HepG2 (cell line): ENCODE results near the gene TMC4. TPM values are rescaled to one million over a fixed set of nuclear protein-coding genes. Genes with fewer than 3 reads are reported as not detected.

Source experiments
- DR1 ChIP-seq: sonication (generic); formaldehyde crosslinking; IDR thresholded peaks from 2 replicates; pipeline ENCODE4 v1.8.0; 2021; ENCODE audit warnings: mild to moderate bottlenecking, missing genetic modification reagents, inconsistent platforms
- FOSL2 ChIP-seq: sonication (generic); formaldehyde crosslinking; IDR thresholded peaks from 2 replicates; pipeline ENCODE4 v1.4.0; 2020; ENCODE audit warnings: missing genetic modification reagents
- MIER3 ChIP-seq: IDR thresholded peaks from 2 replicates; pipeline ENCODE4 v1.6.1; 2016; ENCODE audit warnings: missing compliant biosample characterization, borderline replicate concordance
- NR2F2 ChIP-seq: IDR thresholded peaks from 2 replicates; pipeline ENCODE4 v1.6.1; 2012; ENCODE audit warnings: low read depth, inconsistent platforms, borderline replicate concordance
- RARA ChIP-seq: IDR thresholded peaks from 2 replicates; pipeline ENCODE4 v1.6.1; 2016; ENCODE audit warnings: missing genetic modification reagents, missing compliant biosample characterization
- RORA ChIP-seq: sonication (generic); formaldehyde crosslinking; IDR thresholded peaks from 2 replicates; pipeline ENCODE4 v1.5.0; 2020; ENCODE audit warnings: mild to moderate bottlenecking, missing genetic modification reagents, moderate library complexity
- ZFP36L2 ChIP-seq: sonication (generic); formaldehyde crosslinking; IDR thresholded peaks from 2 replicates; pipeline ENCODE4 v1.4.0; 2020; ENCODE audit warnings: missing genetic modification reagents
- ZNF672 ChIP-seq: sonication (generic); formaldehyde crosslinking; IDR thresholded peaks from 2 replicates; pipeline ENCODE4 v1.8.1; 2022; ENCODE audit warnings: missing genetic modification reagents
- ZNF724P ChIP-seq: sonication (generic); formaldehyde crosslinking; IDR thresholded peaks from 2 replicates; pipeline ENCODE4 v1.8.0; 2022; ENCODE audit warnings: missing genetic modification reagents, borderline replicate concordance
- polyA plus RNA-seq, 8 experiments: library from polyadenylated mRNA; depleted of rRNA in 3 of 8; stranded (reverse) in 7 of 8; unstranded in 1 of 8; fragments of >200 nt; fragmentation: Illumina TruSeq in 4 of 8; extraction: Trizol in 4 of 8; gene quantifications; 2 replicates each; pipeline versions ENCODE4 v1.2.1 to v1.2.3, GENCODE V29; 2011 to 2016; ENCODE audit warnings: low read depth in 4 of 8, missing spikeins in 1 of 8, mixed read lengths in 1 of 8; ENCODE audit not compliant: insufficient read depth in 1 of 8
- total RNA-seq, 5 experiments: library from RNA; depleted of rRNA; stranded (reverse); fragments of >200 nt; fragmentation: Illumina TruSeq; extraction: Trizol; gene quantifications; 2 replicates each; pipeline ENCODE4 v1.2.3, GENCODE V29; 2016; ENCODE audit warnings: low read depth in 1 of 5
- TF ChIP-seq, protein P1 (sequence below), 2 experiments: sonication (generic) in 1 of 2; formaldehyde crosslinking in 1 of 2; IDR thresholded peaks; 2 replicates each; pipeline versions ENCODE4 v1.6.1 to v1.9.0; 2014 to 2022; ENCODE audit warnings: antibody characterized with exemption in 1 of 2, borderline replicate concordance in 1 of 2, inconsistent platforms in 1 of 2, low read depth in 1 of 2, missing genetic modification reagents in 1 of 2
- TF ChIP-seq, protein P2 (sequence below): sonication (generic); formaldehyde crosslinking; IDR thresholded peaks from 2 replicates; pipeline ENCODE4 v1.8.0; 2022; ENCODE audit warnings: missing genetic modification reagents, mild to moderate bottlenecking, moderate library complexity, borderline replicate concordance
- TF ChIP-seq, protein P3 (sequence below): sonication (generic); formaldehyde crosslinking; conservative IDR thresholded peaks from 2 replicates; pipeline ENCODE4 v1.8.0; 2022; ENCODE audit warnings: mild to moderate bottlenecking, moderate library complexity, missing genetic modification reagents
- TF ChIP-seq, protein P4 (sequence below): sonication (generic); formaldehyde crosslinking; IDR thresholded peaks from 2 replicates; pipeline ENCODE4 v1.9.0; 2021; ENCODE audit warnings: missing genetic modification reagents, borderline replicate concordance
- TF ChIP-seq, protein P5 (sequence below), 2 experiments: fragments of 450-650 bp in 1 of 2; sonication (generic) in 1 of 2; formaldehyde crosslinking; IDR thresholded peaks; 2 replicates each; pipeline versions ENCODE4 v1.5.0 to v1.8.0; 2020 to 2022; ENCODE audit warnings: mild to moderate bottlenecking in 1 of 2, missing genetic modification reagents in 1 of 2

Gene TMC4
- total and polyA plus RNA-seq, 2 of the 13 experiments (the other 11 are each of a cell fraction or from before 2014, with no cell fraction given), result 0.13 to 0.24 TPM

DNA sequence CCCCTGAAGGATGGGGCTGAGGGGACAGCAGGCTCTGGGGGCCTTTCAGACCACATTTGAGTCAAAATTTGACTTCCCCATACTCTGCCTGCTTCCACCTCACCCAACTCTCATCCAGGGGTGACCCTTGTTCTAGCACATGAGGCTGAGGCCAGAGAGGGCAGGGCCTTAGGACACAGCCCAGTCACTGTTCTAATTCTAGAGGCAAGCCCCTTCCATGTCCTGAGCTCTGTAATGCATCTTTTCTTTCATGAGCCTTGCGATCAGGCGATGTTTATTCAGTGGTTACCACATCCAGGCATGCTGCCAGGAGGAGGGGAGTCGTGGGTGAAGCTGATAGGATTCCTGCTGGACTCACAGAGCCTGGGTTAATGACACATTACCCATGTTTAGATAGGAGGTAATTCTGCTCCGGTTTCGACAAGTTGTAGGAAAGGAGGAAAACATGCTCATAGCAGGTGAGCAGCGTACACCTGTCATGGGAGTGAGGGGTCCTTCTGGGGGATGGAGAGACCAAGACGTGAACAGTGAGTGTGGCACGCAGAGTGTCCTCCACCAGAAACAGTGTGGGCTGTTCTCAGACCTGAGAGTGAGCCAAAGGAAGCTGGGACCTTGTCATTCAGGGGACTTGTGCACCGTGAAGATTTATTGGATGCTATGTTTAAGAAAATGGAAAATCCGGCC is 37.0 kb upstream of the TMC4 start (continued):
- TF ChIP-seq, protein P1, sequence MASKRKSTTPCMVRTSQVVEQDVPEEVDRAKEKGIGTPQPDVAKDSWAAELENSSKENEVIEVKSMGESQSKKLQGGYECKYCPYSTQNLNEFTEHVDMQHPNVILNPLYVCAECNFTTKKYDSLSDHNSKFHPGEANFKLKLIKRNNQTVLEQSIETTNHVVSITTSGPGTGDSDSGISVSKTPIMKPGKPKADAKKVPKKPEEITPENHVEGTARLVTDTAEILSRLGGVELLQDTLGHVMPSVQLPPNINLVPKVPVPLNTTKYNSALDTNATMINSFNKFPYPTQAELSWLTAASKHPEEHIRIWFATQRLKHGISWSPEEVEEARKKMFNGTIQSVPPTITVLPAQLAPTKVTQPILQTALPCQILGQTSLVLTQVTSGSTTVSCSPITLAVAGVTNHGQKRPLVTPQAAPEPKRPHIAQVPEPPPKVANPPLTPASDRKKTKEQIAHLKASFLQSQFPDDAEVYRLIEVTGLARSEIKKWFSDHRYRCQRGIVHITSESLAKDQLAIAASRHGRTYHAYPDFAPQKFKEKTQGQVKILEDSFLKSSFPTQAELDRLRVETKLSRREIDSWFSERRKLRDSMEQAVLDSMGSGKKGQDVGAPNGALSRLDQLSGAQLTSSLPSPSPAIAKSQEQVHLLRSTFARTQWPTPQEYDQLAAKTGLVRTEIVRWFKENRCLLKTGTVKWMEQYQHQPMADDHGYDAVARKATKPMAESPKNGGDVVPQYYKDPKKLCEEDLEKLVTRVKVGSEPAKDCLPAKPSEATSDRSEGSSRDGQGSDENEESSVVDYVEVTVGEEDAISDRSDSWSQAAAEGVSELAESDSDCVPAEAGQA (IDR thresholded peaks at IDR 0.05; ENCODE audit: low read depth), result no peak; the same call in 1 of the 2 replicates
- TF ChIP-seq, protein P1 (CRISPR knock-in tag; IDR thresholded peaks at IDR 0.05; ENCODE audit: borderline replicate concordance), result no peak
- TF ChIP-seq DR1 (CRISPR knock-in tag), result no peak
- TF ChIP-seq ZNF672 (CRISPR knock-in tag), result 0 out of 2 replicates have a peak, but pooled peaks have one; percentile 62
- TF ChIP-seq MIER3, result peak; percentile 95
- TF ChIP-seq, protein P2, sequence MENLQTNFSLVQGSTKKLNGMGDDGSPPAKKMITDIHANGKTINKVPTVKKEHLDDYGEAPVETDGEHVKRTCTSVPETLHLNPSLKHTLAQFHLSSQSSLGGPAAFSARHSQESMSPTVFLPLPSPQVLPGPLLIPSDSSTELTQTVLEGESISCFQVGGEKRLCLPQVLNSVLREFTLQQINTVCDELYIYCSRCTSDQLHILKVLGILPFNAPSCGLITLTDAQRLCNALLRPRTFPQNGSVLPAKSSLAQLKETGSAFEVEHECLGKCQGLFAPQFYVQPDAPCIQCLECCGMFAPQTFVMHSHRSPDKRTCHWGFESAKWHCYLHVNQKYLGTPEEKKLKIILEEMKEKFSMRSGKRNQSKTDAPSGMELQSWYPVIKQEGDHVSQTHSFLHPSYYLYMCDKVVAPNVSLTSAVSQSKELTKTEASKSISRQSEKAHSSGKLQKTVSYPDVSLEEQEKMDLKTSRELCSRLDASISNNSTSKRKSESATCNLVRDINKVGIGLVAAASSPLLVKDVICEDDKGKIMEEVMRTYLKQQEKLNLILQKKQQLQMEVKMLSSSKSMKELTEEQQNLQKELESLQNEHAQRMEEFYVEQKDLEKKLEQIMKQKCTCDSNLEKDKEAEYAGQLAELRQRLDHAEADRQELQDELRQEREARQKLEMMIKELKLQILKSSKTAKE, result peak; percentile 72; the same call in 1 of the 2 replicates
- peak; percentile 55; the same call in 1 of the 2 replicates for TF ChIP-seq NR2F2
- TF ChIP-seq RORA (CRISPR knock-in tag), result no peak
- TF ChIP-seq, protein P3, sequence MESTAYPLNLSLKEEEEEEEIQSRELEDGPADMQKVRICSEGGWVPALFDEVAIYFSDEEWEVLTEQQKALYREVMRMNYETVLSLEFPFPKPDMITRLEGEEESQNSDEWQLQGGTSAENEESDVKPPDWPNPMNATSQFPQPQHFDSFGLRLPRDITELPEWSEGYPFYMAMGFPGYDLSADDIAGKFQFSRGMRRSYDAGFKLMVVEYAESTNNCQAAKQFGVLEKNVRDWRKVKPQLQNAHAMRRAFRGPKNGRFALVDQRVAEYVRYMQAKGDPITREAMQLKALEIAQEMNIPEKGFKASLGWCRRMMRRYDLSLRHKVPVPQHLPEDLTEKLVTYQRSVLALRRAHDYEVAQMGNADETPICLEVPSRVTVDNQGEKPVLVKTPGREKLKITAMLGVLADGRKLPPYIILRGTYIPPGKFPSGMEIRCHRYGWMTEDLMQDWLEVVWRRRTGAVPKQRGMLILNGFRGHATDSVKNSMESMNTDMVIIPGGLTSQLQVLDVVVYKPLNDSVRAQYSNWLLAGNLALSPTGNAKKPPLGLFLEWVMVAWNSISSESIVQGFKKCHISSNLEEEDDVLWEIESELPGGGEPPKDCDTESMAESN, result peak; percentile 59; the same call in 1 of the 2 replicates
- TF ChIP-seq RARA (CRISPR knock-in tag), result peak; percentile 90
- TF ChIP-seq ZNF724P (CRISPR knock-in tag), result 0 out of 2 replicates have a peak, but pooled peaks have one; percentile 34
- TF ChIP-seq, protein P4, sequence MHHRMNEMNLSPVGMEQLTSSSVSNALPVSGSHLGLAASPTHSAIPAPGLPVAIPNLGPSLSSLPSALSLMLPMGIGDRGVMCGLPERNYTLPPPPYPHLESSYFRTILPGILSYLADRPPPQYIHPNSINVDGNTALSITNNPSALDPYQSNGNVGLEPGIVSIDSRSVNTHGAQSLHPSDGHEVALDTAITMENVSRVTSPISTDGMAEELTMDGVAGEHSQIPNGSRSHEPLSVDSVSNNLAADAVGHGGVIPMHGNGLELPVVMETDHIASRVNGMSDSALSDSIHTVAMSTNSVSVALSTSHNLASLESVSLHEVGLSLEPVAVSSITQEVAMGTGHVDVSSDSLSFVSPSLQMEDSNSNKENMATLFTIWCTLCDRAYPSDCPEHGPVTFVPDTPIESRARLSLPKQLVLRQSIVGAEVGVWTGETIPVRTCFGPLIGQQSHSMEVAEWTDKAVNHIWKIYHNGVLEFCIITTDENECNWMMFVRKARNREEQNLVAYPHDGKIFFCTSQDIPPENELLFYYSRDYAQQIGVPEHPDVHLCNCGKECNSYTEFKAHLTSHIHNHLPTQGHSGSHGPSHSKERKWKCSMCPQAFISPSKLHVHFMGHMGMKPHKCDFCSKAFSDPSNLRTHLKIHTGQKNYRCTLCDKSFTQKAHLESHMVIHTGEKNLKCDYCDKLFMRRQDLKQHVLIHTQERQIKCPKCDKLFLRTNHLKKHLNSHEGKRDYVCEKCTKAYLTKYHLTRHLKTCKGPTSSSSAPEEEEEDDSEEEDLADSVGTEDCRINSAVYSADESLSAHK (CRISPR knock-in tag), result no peak
- no peak for TF ChIP-seq ZFP36L2
- TF ChIP-seq FOSL2, result peak; percentile 78
- TF ChIP-seq, protein P5, sequence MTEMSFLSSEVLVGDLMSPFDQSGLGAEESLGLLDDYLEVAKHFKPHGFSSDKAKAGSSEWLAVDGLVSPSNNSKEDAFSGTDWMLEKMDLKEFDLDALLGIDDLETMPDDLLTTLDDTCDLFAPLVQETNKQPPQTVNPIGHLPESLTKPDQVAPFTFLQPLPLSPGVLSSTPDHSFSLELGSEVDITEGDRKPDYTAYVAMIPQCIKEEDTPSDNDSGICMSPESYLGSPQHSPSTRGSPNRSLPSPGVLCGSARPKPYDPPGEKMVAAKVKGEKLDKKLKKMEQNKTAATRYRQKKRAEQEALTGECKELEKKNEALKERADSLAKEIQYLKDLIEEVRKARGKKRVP (CRISPR knock-in tag; IDR thresholded peaks at IDR 0.05), result peak in 1 of 2 experiments; percentile 74; a peak in 2 of 4 replicates
